ENCODE results near the gene KLF7. TPM values are rescaled to one million over a fixed set of nuclear protein-coding genes. Genes with fewer than 3 reads are reported as not detected.

The KLF7 gene
- total RNA-seq, 4 donors from 2014 or later: 22.5 to 63.5 (median 37.1) TPM

GRCh38 chr2:207110715-207111114 lies 55.0 kb downstream of the KLF7 start:
- TF ChIP-seq POLR2A (IDR thresholded peaks at IDR 0.05): no peak
- no peak for TF ChIP-seq CTCF (IDR thresholded peaks at IDR 0.05)
- DNase-seq: no peak
- H3K27me3 ChIP-seq: no peaks in the 10 kb centered on the region
- H3K9me3 ChIP-seq: no peaks in the 10 kb centered on the region
- peaks cover 0 to 8% (median 0%) of the 10 kb centered on the region in 3 donors for H3K36me3 ChIP-seq
- H3K4me1 ChIP-seq: no peaks in the 10 kb centered on the region
- H3K27ac ChIP-seq: no peak overlapping the region
- no peak overlapping the region for H3K4me3 ChIP-seq

GRCh38 chr2:207110310-207110709 lies 55.4 kb downstream of the KLF7 start:
- H3K4me1 ChIP-seq: no peaks in the 10 kb centered on the region
- no peak for TF ChIP-seq POLR2A (IDR thresholded peaks at IDR 0.05)
- H3K27me3 ChIP-seq: no peaks in the 10 kb centered on the region
- H3K9me3 ChIP-seq: no peaks in the 10 kb centered on the region
- no peak for DNase-seq
- H3K27ac ChIP-seq: no peak overlapping the region
- H3K36me3 ChIP-seq: peaks cover 0 to 12% (median 0%) of the 10 kb centered on the region in 3 donors
- no peak overlapping the region for H3K4me3 ChIP-seq

- Histone ChIP-seq H3K4me3 (no peak overlapping the region), H3K27me3 (no peaks in the 10 kb centered on the region), H3K27ac (no peak overlapping the region), H3K9me3 (no peaks in the 10 kb centered on the region), H3K36me3 (peaks cover 0 to 14% (median 0%) of the 10 kb centered on the region in 3 donors), H3K4me1 (no peaks in the 10 kb centered on the region)
- no peak for TF ChIP-seq CTCF (IDR thresholded peaks at IDR 0.05)
- no peak for TF ChIP-seq POLR2A (IDR thresholded peaks at IDR 0.05)
- no peak for DNase-seq
These were observed 56.0 kb downstream of the KLF7 start for GRCh38 chr2:207109768-207110167.

- TF ChIP-seq POLR2A (IDR thresholded peaks at IDR 0.05) (no peak), CTCF (IDR thresholded peaks at IDR 0.05) (no peak)
- Histone ChIP-seq H3K4me3 (no peak overlapping the region), H3K4me1 (no peaks in the 10 kb centered on the region), H3K9me3 (no peaks in the 10 kb centered on the region), H3K36me3 (peaks cover 0 to 14% (median 0%) of the 10 kb centered on the region in 3 donors), H3K27me3 (no peaks in the 10 kb centered on the region), H3K27ac (no peak overlapping the region)
- no peak for DNase-seq
These were observed 57.3 kb downstream of the KLF7 start for GRCh38 chr2:207108440-207108839.

GRCh38 chr2:207107551-207107950 lies 58.2 kb downstream of the KLF7 start:
- H3K36me3 ChIP-seq: peaks cover 0 to 14% (median 0%) of the 10 kb centered on the region in 3 donors
- no peak overlapping the region for H3K4me3 ChIP-seq
- H3K27me3 ChIP-seq: no peaks in the 10 kb centered on the region
- no peak overlapping the region for H3K27ac ChIP-seq
- TF ChIP-seq POLR2A (IDR thresholded peaks at IDR 0.05) (no peak), CTCF (IDR thresholded peaks at IDR 0.05) (no peak)
- H3K9me3 ChIP-seq: no peaks in the 10 kb centered on the region
- DNase-seq: no peak
- H3K4me1 ChIP-seq: no peaks in the 10 kb centered on the region

- TF ChIP-seq POLR2A (IDR thresholded peaks at IDR 0.05): no peak
- no peak for TF ChIP-seq CTCF (IDR thresholded peaks at IDR 0.05)
- no peak overlapping the region for H3K4me3 ChIP-seq
- no peaks in the 10 kb centered on the region for H3K4me1 ChIP-seq
- H3K36me3 ChIP-seq: peaks cover 0 to 14% (median 0%) of the 10 kb centered on the region in 3 donors
- no peaks in the 10 kb centered on the region for H3K9me3 ChIP-seq
- H3K27ac ChIP-seq: no peak overlapping the region
- DNase-seq: no peak
- no peaks in the 10 kb centered on the region for H3K27me3 ChIP-seq
These were observed 58.6 kb downstream of the KLF7 start for GRCh38 chr2:207107131-207107530.
